NCI-H1048 (cell line): ENCODE measurements around the gene RBKS.

Experiments used
- DNase-seq: peaks from one replicate; lab custom pipeline; 2025; lab: John Stamatoyannopoulos, UW

Gene RBKS

DNA sequence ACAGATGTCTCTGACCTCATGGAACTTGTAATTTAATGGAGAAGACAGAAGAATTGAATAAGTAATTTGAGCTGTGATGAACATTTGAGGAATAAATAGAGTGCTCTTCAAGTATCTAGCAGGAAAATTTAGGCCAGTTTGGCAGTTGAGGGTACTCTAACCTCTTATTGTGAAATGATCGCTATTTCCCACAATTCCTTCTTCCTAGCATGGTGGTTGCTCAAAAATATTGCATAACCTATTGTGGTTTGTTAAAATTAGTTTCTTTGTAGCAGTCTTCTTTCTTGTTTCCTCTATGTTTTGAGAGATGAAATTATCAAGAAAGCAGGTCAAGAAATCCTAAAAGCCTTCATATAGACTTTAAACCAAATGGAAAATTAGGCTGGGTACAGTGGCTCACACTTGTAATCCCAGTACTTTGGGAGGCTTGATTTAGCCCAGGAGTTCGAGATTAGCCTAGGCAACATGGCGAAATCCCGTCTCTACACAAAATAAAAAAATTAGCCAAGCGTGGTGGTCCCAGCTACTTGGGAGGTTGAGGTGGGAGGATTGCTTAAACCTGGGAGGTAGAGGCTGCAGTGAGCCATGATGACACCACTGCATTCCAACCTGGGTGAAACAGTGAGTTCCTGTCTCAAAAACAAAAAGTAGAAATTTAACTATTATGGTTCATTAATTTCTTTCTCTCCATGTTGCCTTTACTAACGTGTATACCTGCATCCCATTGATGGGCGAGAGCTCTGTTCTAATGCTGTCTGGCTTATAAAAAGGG is 58.7 kb downstream of the RBKS start:
- no peak for DNase-seq

GRCh38 chr2:27830656-27831055 is 59.5 kb downstream of the RBKS start:
- DNase-seq = no peak

DNA sequence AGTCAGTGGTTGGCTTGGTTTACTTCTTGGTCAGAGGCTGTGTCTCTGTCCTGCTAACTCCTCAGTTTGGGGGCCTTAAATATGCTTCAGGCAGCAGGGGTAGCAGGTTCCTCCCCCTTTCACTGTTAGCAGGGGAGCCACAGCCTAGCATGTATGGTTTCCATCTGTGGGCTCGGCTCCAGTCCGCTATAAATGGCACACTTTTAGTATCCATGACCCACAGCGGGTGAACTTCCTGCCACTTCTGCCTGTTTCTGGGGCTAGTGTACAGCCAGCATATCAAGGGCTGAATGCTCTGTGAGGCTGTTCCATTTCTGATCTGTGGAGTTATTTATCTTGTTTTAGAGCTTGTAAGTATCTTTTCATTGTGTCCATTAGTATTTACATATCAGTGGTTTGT is 60.4 kb downstream of the RBKS start:
- no peak for DNase-seq

DNA sequence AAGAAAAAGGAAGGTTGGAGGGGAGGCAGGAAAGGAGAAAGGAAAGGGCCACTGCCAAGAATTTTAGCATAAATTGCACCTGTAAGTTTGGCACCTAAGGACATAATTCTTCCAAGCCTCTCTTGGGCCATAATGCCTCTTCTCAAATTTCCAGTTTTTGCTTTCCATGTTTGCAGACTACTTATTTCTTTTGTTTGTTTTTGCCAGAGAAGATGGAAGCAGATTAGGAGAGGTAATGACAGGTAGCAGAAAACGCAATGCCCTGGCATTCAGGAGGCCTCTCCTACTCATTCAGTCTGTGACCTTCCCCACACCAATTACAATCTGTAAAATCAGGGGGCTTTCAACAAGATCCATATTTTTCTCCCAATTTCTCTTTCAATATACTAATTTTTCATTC is 61.9 kb downstream of the RBKS start:
- DNase-seq = no peak

DNA sequence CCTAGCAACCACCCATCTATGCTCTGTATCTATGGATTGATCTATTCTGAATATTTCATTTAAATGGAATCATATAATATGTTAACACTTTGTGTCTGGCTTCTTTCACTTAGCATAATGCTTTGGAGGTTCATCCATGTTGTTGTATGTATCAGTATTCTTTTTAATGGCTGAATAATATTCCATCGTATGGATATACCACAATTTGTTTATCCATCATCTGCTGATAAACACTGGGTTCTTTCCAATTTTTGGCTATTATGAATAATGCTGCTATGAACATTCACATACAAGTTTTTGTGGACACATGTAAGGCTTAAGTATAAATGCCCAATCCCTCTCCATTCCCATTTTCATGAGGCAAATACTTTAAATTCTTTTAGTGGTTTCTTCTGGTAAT is 65.8 kb downstream of the RBKS start:
- no peak for DNase-seq

GRCh38 chr2:27823569-27823968 is 66.6 kb downstream of the RBKS start:
- DNase-seq = no peak

DNA sequence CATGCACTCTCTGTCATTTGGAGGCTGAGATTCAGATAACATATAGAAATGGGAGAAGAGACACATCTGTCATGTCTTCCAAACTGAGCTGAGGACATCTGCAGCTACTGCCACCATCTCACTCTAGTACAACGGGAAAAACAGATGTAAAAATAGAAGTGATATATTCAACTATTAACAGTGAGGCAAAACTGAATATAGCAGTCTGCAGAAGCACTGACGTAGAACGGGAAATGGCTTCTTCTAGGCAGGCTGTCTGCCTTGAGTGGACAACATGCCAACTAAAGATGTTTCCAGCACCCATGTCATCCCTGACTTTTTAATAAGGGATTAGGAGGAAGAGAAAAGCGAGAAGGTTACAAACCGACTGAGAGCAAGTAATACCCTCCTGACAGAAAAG is 67.1 kb downstream of the RBKS start:
- no peak for DNase-seq

- DNase-seq = no peak
These were observed 68.1 kb downstream of the RBKS start for GRCh38 chr2:27822049-27822448.

DNA sequence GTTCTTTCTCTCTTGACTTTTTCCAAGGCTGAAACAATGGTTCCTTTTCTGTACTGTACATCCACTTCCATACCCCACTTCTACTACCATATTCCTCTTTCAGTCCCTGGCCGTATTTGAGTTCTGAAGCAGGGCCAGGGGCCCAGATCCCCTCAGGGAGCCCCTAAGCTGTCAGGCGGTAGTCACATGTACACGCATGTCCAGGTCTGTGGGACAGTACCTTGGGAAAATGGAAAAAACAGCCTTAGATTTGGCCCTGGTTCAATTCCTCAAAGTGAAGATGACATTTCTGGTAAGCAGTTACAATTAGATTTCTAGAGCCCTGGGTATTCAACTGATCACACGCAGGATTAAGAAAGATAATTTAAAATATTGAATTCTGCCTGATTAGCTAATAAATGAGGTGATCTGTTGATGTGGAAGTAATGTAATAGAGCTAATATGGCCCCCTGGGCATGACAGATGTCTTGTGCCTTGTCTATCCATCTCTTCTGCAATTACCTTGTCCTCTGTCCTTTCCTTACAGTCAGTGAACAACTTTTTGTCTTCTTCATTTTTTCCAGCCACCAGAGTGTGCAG is 74.2 kb downstream of the RBKS start:
- DNase-seq = no peak

DNA sequence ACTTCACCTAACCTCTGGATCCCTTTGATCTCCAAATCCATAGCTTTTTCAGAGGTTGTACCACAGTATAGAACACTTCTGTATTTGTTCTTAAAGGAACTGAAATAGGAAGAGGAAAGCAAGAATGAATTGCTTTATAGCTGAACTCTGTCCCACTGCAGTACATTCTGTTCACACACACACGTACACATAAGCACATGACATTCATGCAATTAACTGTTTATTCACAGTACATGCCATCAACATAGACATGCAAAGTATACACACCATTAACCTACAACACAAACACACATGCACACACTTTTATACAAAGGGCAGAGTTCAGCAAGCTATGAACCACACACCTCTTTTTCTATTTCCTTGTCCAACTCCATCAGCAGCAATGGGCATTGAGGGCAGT is 75.4 kb downstream of the RBKS start:
- no peak for DNase-seq

- no peak for DNase-seq
These were observed 78.4 kb downstream of the RBKS start for GRCh38 chr2:27811768-27812167.

DNA sequence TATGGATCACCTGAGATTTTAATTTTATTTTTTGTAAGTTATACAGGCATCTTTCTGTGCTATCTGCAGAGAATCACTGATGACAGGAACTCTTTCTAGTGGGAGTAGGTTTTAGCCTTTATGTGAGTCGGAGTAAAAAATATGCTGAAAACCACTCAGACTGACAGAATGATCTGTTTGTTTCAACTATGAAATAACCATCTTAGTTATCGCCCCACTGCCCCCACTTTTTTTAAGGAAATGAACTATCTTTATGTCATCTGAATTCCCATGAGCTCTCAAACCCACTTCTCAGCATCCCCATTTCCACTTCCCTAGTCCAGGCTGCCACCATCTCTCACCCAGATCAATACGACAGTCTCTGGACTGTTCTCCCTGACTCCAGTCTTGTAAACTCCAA is 79.7 kb downstream of the RBKS start:
- no peak for DNase-seq

GRCh38 chr2:27809761-27810241 is 80.4 kb downstream of the RBKS start:
- DNase-seq = no peak

DNA sequence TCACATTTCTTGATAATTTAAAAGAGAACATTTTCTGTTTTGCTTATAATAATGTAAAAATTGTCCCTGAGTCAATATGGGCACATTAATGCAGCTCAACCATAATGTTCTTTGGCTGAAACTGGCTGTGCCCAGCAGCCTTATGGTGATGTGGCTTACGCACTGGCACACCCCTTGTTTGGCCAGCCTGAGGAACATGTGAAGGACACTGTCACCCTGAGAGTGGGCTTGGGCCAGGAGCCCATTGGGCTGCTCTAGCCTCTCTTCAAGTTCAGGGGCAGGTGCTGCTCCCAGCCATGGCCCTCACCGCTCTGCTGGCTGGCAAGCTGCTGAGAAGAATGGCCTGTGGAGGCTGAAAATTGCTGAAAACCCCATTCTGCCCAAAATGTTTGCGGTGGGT is 81.2 kb downstream of the RBKS start:
- DNase-seq = no peak

DNA sequence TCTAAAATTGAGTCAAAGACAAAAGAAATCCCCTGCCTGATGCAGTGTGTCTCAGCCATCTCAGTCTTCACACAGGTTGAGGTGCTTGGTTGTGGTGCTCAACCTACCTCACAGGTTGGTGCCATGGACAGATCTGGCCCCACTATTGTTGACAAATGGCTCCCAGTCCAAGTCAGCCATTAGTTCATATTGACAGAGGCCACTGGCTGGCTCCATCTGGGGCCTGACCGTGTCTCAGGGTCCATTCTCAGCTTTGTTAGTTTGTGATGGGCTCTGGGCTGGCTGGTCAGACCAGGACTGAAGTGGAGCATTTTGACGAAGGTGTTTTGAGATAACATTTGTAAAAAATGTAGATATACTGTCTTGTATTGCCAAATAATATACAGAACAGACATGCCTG is 81.8 kb downstream of the RBKS start:
- DNase-seq = no peak

- no peak for DNase-seq
These were observed 82.7 kb downstream of the RBKS start for GRCh38 chr2:27807476-27807875.

- DNase-seq = no peak
These were observed 83.7 kb downstream of the RBKS start for GRCh38 chr2:27806311-27807059.

- no peak for DNase-seq
These were observed 85.0 kb downstream of the RBKS start for GRCh38 chr2:27805180-27805579.

DNA sequence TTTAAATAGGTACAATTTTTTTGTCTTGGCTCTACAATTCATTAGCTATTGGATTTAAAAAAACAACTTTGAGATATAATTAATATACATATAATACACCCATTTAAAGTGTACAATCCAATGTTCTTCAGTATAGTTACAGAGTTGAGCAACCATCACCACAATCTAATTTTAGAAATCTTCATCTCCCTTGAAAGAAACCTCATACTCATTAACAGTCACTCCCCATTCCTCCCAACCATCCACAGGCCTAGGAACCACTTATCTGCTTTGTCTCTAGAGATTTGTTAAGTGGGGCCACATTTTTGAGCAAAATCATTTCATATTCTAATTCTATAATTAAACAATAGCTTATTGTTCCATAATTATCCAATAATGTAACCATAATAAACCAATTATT is 86.0 kb downstream of the RBKS start:
- no peak for DNase-seq

DNA sequence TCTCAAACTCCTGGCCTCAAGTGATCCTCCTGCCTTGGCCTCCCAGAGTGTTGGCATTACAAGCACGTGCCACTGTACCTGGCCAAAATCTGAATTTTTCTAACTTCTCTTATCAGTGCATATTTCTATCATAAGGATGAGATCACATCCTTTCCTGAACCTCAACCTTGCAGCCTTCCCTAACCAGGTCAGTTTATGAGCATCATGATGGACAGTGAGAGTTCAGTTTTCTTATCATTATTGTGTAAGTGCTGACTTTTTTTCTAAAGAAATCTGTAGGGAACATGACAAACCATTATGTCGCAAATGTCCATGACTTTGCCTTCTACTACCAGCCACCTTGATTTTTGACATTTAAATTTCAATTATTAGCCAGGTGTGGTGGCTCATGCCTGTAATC is 87.1 kb downstream of the RBKS start:
- no peak for DNase-seq

DNA sequence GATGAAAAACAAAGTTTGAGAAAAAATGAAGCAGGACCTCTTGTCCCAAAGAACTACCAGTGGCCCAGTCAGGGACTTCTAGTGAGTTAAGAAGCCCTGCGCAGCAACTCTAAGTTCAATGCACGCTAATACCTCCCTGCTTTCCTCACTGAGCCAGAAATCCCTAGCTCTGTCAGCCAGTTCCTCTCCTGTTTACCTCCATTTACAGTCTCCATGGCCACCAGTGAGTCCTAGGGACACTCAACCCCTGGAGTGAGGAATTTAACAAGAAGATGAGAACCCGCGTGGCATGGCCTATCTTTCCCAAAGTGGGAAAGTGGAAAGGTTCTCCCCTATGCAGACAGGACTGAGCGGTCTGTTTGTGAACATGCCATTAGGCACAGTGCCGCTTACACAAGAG is 87.6 kb downstream of the RBKS start:
- DNase-seq = no peak

DNA sequence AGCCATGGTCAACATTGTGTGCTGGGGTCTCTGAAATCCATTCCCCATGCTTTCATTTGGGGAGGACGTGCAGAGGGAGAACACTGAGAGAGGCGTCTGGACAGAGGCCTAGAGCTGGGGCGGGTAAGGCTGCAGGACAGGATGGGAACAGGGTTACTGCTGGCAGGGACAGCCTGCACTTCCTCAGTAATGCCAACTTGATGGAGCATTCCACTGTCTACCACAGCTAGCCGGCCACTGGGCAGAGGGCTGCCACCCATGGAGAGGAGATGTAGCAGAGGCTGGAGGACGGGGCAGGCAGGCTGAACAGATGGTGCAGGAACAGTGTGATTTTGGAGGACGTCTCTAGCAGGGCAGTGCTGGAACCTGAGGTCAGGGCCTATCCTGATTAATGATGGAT is 89.3 kb downstream of the RBKS start:
- no peak for DNase-seq

- no peak for DNase-seq
These were observed 90.6 kb downstream of the RBKS start for GRCh38 chr2:27799646-27800010.
